GM10248 (cell line): ENCODE data around the gene UAP1L1.
"Not testable (repeated sequence)": the region's sequence is repeated elsewhere in the genome, so short reads cannot be mapped to it uniquely, and the experiment has no call there.

Experiments
- CTCF ChIA-PET: fragments of 300-600 bp; sonication (Branson Sonifier 250); formaldehyde crosslinking; extraction: SDS; loops from one replicate; lab custom pipeline; 2021; ENCODE audit warnings: antibody characterized with exemption; lab: Yijun Ruan, JAX
- POLR2A ChIA-PET: fragments of 350-650 bp; sonication (Branson Sonifier 250); formaldehyde crosslinking; extraction: SDS; loops from one replicate; lab custom pipeline; 2020; ENCODE audit warnings: antibody characterized with exemption; lab: Yijun Ruan, JAX
- DNase-seq: peaks from one replicate; pipeline ENCODE4 v3.0.0; 2012; ENCODE audit errors: extremely low spot score
- CTCF ChIP-seq: IDR thresholded peaks from 2 replicates; pipeline ENCODE4 v1.5.1; 2012; ENCODE audit warnings: mild to moderate bottlenecking, low read depth; ENCODE audit errors: extremely low read depth, missing control alignments, control extremely low read depth

The UAP1L1 gene

GRCh38 chr9:137031904-137032640 lies 45.2 kb upstream of the UAP1L1 start, which contains the start of gene FUT7:
Gene FUT7 (minus strand): TSS chr9:137032088. CDS start chr9:137031991, 97 bp downstream.
- DNase-seq: no peak
- TF ChIP-seq CTCF: no peak
- CTCF ChIA-PET: interaction anchor here (0.7 to 9.4 kb wide), 8 partner anchors 15 to 205 kb away, joined by 3 to 202 read pairs (median 8); partner anchors contain the start of genes AJM1, C8G, FBXW5 and NPDC1
- POLR2A ChIA-PET: interaction anchor here (0.6 kb wide), 1 partner anchor 38 kb away, joined by 5 read pairs; the partner anchor contains the start of gene SAPCD2

- POLR2A ChIA-PET: no interaction called here
- DNase-seq: no peak
- no peak for TF ChIP-seq CTCF
- CTCF ChIA-PET: interaction anchor here (0.7 to 9.4 kb wide), 5 partner anchors 14 to 204 kb away, joined by 3 to 202 read pairs (median 14); partner anchors contain the start of genes C8G, FBXW5, NPDC1 and SAPCD2
Measured at GRCh38 chr9:137032858-137033257, 44.5 kb upstream of the UAP1L1 start.

GRCh38 chr9:137033481-137033880 lies 43.8 kb upstream of the UAP1L1 start:
- POLR2A ChIA-PET, DNase-seq: not testable (repeated sequence)
- CTCF ChIA-PET: interaction anchor here (2.7 to 9.4 kb wide), 4 partner anchors 22 to 266 kb away, joined by 13 to 202 read pairs (median 72); partner anchors contain the start of genes C8G, FBXW5 and SAPCD2

- TF ChIP-seq CTCF: no peak
- ChIA-PET POLR2A (interaction anchor here (0.7 to 1.3 kb wide), 3 partner anchors 42 to 315 kb away, joined by 3 to 4 read pairs (median 4); partner anchors contain the start of gene TUBB4B), CTCF (interaction anchor here (0.6 to 9.4 kb wide), 47 partner anchors 8 to 362 kb away, joined by 3 to 202 read pairs (median 7); partner anchors contain the start of genes AJM1, C8G, CLIC3 and FBXW5)
- no peak for DNase-seq
Measured at GRCh38 chr9:137034039-137034708, 43.1 kb upstream of the UAP1L1 start.

GRCh38 chr9:137034709-137035506 lies 42.4 kb upstream of the UAP1L1 start:
- ChIA-PET POLR2A (interaction anchor here (0.7 to 1.3 kb wide), 4 partner anchors 42 to 316 kb away, joined by 3 to 4 read pairs (median 4); partner anchors contain the start of gene TUBB4B), CTCF (interaction anchor here (0.6 to 9.4 kb wide), 66 partner anchors 9 to 363 kb away, joined by 3 to 202 read pairs (median 5); partner anchors contain the start of genes AJM1, C8G, CLIC3 and FBXW5)
- peak; percentile 92 for DNase-seq
- TF ChIP-seq CTCF: peak; percentile 96

GRCh38 chr9:137035507-137035834 lies 41.8 kb upstream of the UAP1L1 start:
- POLR2A ChIA-PET: interaction anchor here (0.7 to 1.3 kb wide), 2 partner anchors 205 to 316 kb away, joined by 3 to 4 read pairs; partner anchors contain the start of gene TUBB4B
- CTCF ChIA-PET: interaction anchor here (0.6 to 9.4 kb wide), 61 partner anchors 9 to 363 kb away, joined by 3 to 202 read pairs (median 5); partner anchors contain the start of genes AJM1, C8G, CLIC3 and FBXW5
- DNase-seq: no peak
- peak; percentile 27 for TF ChIP-seq CTCF
